Posterior vena cava (tissue), 2 donors: ENCODE results near the gene DBI. TPM values are rescaled to one million over a fixed set of nuclear protein-coding genes. Genes with fewer than 3 reads are reported as not detected.
A peak's percentile ranks its signal among the peaks of the same experiment; 100 is the strongest.
"Not testable (repeated sequence)": the region's sequence is repeated elsewhere in the genome, so short reads cannot be mapped to it uniquely, and the experiment has no call there.

Experiments
- DNase-seq: peaks from one replicate; pipeline ENCODE4 v3.0.0-alpha.2; 2020; ENCODE audit warnings: low spot score
- intact Hi-C, 2 donors: fragments of 100-400 bp; cut with DNase I; formaldehyde crosslinking; loops; one replicate each; pipeline versions ENCODE4 v1.14.1 to v1.14.2; 2022 to 2023
- total RNA-seq, 2 donors: library from RNA; stranded (reverse); fragmentation: NEBNext Ultra II Directional; extraction: Animal tissue kit (Norgen Biotek cat#: 25700); gene quantifications; one replicate each; pipeline ENCODE4 v1.2.1, GENCODE V29; 2021
- donor health status: DM: yes; HTN: yes; CAD: no.
- donor health status: DM: yes; HTN: yes; CAD: no.

DBI gene
- total RNA-seq, 2 donors from 2014 or later: 56.6 to 63.1 TPM

DNA sequence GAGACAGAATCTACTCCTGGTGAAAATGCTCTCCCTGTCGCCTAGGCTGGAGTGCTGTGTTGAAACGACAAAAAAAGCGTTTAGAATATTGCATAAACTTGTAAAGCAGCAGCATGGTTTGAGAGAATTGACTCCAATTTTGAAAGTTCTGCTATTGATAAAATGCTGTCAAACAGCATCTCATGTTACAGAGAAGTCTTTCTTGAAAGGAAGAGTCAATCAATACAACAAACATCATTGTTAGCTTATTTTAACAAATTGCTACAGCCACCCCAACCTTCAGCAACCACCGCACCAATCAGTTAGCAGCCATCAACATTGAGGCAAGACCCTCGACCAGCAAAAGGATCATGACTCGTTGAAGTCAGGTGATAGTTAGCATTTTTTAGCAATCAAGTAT lies 7.0 kb upstream of the DBI start:
- intact Hi-C loops: no loop called here
- no peak for DNase-seq

DNA sequence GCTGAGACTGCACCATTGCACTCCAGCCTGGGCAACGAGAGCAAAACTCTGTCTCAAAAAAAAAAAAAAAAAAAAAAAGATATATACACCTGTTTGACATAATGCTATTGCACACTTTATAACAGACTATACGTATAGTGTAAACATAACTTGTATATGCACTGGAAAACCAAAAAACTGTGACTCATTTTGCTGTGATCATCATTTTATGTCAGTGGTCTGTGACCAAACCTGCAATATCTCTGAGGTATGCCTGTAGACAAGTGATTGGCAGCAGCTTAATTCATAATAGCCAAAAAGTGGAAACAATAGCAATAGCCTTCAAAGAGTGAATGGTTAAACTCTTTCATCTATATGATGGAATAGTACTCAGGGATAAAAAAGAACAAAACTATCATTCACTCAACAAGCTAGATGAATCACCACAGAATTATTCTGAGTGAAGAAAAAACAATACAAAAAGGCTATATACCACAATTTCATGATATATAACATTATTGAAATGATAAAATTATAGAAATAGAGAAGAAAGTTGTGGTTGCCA lies 6.3 kb upstream of the DBI start:
- intact Hi-C loops: no loop called here
- no peak for DNase-seq

DNA sequence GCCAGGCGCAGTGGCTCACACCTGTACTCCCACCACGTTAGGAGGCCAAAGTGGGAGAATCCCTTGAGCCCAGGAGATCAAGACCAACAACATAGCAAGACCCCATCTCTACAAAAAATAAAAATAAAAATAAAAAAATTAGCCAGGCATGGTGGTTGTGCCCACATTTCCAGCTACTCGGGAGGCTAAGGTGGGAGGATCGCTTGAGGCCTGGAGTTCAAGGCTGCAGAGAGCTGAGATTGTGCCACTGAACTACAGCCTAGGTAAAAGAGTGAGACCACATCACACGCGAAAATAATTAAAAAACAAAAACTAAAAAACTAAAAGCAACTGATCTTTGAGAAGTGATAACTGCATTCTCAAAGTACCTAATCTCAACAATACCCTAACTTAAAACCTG lies 2.0 kb upstream of the DBI start:
- intact Hi-C loops: no loop called here
- no peak for DNase-seq

DNA sequence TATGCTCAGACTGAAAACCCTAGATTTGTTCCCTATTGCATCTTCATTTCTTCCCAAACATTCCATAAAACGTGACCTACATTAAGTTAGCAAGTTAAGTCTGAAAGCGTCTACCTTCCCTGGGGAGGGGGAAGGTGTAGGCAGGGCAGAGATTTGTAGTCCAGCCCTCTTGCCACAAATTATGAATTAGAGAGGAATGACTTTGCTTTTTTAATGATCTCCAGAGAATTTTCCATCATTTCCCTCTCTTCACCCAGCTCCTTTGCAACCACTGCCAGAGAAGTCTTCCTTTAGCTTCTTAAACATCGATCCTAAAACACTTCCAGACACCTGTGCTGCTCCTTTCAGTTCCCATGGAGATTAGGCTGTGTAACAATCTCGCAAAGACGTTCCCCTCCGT lies 1.3 kb upstream of the DBI start:
- intact Hi-C loops: no loop called here
- DNase-seq: no peak

DNA sequence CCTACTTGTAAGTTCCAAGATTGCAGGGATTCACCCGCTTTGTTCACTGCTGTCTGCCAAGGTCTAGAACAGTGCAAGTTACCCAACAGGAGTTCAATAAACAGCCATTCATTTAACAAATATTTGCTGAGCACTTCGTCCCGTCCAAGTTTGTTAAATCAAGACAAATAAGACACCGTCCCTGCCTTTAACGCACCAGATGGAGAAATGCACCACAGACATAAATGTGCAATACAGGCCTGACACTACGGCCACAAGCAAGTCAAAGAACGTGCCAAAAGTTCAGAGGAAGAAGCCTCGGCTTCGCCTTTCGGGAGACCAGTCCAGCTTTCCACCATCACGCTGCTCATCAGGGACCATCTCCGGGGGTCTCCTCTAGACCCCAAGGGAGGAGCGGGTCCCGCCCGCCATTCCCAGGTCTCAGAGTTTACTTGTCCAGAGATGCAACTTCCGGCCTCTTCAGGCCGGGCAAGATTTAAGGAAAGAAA lies 572 bp upstream of the DBI start:
- intact Hi-C loops: no loop called here
- DNase-seq: no peak

DNA sequence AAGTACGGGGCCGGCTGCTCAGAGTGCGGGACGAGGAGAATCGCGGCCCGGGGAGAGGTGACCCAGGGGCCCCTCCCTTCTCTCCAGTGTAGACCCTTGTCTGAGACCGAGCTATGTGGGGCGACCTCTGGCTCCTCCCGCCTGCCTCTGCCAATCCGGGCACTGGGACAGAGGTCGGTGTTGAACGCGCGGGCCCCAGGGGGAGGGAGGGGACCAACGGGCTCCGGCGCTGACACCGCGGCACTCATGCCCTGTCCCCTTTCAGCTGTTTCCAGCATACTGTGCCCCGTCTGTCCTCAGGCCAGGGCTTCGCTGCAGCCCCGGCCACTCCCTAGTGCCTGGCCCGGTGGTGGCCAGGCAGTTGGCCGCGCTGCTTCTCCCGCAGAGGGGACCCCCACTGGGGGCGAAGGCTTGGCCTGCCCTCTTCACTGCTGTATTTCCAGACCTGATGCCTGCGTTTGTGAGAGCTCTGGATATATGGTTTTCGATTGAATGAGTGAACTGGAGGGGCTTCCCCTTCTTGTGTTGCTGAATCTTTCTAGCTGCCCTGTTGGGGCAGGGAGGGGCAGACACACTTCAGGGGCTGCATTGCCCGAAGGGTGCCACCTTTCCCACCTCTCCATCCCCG lies 809 bp downstream of the DBI start:
- DNase-seq: peak; percentile 85
- intact Hi-C loops: no loop called here

DNA sequence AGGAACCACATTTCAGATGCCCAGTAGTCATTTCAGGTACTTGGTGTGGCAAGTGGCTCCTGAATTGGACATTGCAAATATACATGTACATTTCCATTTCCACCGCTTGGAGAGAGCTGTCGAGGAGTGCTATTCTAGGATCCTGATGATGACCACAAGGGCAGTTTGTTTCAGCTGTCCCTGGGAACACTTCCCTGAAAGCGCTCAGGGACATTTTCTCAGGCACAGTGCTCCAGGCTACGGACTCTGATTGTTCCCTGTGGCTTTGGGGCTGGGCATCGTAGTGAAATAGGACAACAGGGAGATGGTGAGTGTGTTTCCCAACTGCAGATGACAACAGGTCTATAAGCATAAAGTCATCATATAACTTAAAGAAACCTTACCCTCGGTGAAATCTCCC lies 3.1 kb downstream of the DBI start:
- intact Hi-C loops: no loop called here
- no peak for DNase-seq

DNA sequence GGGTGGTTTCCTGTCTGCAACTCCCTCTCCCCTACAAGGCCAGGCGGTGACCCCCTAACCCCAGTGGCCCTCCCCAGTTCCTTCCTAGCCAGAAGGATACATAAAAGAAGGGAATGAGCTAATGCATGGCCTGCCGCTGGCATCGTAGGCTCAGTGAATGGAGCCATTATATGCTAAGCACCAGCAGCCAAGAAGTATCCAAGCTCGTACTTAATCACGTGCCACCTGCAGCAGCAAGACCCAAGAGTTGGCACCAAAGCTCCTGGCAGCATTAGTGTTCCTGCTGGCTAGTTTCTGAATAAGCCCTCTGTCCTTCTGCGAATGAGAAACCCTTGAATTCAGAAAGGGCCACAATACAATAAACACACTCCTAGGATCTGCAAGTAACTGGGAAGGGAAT lies 4.3 kb downstream of the DBI start:
- intact Hi-C loops: no loop called here
- DNase-seq: no peak

DNA sequence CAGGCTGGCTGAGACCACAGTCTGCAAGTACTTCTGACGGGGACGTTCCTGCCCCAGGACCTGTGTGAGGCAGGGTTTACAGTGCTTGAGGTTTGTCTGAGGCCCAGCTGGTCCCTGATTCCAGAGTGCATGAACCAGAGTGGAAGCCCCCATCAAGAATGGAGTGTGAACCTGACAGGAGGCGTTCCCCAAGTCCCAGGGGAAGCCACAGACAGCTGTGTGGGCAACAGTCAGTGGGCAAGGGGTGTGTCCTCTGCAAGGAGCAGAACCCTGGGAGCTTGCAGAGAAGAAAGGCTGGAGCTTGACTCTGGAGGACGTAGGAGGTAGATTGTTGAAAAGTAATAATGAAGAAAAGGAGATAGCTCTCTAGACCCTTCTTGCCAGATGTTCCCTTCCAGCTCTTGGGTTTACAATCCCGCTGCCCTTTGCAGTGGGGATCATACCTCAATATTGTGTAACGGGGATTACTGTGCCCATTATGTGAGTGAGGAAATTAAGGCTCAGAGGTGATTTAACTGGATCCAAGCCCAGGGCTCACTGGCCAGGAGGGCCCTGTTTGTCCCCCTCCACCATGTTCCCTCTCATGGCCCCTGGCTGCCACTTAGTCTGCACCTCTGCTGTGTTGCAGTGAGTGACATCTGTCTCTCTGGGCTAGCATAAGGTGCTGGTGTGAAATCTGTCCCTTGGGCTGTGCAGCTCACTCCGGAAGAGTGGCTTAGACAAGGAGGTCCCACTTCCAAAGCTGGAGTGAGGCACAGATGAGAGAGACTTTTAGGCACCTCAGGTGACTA lies 6.2 kb downstream of the DBI start:
- intact Hi-C loops: no loop called here

DNA sequence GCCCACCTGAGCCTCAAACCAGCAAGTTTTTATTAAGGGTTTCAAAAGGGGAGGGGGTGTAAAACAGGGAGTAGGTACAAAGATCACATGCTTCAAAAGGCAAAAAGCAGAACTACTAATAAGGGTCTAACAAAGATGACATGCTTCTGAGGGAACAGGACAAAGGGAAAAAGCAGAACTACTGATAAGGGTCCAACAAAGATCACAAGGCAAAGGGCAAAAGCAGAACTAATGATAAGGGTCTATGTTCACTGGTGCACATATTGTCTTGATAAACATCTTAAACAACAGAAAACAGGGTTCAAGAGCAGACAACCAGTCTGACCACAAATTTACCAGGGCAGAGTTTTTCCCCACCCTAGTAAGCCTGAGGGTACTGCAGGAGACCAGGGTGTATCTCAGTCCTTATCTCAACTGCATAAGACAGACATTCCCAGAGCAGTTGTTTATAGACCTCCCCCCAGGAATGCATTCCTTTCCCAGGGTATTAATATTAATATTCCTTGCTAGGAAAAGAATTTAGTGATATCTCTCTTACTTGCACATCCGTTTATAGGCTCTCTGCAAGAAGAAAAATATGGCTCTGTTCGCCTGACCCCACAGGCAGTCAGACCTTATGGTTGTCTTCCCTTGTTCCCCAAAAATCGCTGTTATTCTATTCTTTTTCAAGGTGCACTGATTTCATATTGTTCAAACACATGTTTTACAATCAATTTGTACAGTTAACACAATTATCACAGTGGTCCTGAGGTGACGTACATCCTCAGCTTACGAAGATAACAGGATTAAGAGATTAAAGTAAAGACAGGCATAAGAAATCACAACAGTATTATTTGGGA lies 7.3 kb downstream of the DBI start:
- DNase-seq, intact Hi-C loops: not testable (repeated sequence)

More for the DNA sequence above, 6.2 kb downstream of the DBI start:
- DNase-seq: no peak

DNA sequence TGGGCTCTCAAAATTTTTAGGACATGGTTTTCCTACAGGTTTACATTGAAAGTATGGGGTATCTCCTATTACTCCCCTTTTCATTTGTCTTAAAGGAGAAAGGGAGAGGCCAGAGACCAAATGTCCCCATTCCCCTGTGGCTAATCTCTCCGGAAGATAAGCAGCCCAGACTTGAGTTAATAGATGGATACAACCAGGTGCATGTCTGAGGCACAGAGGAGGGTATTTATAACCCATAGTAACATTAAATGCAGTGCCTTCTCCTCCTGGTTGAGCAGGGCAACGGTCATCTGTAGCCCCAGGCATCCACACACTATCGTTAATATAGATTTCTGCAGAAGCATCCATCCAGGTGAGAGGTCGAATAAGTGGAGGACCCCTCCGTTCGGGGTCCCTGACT lies 9.6 kb downstream of the DBI start:
- DNase-seq, intact Hi-C loops: not testable (repeated sequence)

DNA sequence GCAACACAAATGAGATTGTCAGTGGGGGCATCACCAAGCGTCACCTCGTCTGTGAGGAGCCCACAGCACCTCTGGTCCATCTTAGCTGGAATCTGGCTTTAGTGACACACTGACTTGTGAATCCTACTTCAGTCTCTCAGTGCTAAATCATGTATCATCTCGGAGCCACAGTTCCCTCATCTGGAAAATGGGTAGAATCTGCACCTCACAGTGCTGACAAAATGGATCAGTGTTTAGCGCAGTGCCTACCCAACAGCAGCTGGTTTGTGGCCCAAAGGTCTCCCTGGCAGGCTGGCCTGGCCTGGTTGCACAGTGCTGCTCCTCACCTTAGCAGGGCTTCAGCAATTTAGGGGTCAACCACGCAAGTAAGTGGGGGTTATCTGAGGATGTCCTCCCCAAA lies 10.0 kb downstream of the DBI start:
- DNase-seq: no peak

DNA sequence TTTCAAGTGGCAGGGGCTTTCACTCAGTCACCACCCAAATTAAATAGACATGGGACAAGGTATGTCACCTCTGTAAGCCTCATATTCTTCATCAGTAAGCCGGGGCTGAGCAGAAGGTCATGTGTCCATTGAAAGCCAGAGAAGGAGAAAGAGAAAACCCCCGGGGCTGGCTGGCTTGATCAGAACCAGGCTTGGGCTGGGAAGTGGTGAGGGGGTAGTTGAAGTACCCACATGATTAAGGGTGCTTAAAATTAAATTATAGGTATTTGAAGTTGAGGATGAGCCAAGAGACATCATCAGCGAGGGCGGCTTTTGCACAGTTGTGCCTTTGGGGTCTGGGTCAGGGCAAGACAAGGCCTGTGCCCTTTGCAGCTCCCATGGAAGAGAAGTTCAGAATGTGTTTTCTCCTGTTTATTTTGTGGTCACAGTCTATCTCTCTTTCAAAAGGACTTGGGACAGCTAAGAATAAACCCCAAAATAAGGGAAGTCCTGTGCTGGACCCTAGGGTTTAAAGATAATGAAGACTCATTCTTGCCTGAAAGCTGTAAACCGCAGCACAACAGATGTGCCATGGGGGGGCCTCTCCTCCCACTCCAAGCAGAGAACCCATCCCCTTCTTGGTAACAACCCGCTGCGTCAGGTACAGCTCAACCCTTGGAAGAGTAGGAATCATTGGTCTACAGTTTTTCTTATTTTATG lies 10.7 kb downstream of the DBI start:
- intact Hi-C loops: loop anchor here in 1 of 2 donors (1.0 kb wide), 1 partner anchor 23 kb away; no protein-coding TSS in a partner anchor
- DNase-seq: no peak

More for the DNA sequence above, 10.0 kb downstream of the DBI start:
- intact Hi-C loops: loop anchor here in 1 of 2 donors (1.0 kb wide), 1 partner anchor 23 kb away; no protein-coding TSS in a partner anchor

DNA sequence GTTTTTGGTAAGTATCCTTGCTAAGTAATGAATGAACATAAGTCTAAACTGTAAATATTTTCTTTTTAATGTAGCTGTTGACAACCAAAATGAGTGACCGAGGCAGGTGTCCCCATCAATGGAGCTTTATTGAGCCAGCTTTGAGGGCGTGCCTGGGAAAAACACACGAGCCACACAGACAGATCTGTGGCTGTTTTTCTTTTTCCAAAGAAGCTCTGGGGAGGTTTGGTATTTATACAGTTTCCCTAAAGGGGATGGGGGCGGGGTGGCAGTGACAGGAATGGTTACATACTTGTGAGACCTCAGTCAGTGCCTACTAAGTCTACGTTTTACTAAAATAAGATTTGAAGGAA lies 11.2 kb downstream of the DBI start:
- no peak for DNase-seq
- intact Hi-C loops: loop anchor here in 1 of 2 donors (1.0 kb wide), 1 partner anchor 22 kb away; no protein-coding TSS in a partner anchor

DNA sequence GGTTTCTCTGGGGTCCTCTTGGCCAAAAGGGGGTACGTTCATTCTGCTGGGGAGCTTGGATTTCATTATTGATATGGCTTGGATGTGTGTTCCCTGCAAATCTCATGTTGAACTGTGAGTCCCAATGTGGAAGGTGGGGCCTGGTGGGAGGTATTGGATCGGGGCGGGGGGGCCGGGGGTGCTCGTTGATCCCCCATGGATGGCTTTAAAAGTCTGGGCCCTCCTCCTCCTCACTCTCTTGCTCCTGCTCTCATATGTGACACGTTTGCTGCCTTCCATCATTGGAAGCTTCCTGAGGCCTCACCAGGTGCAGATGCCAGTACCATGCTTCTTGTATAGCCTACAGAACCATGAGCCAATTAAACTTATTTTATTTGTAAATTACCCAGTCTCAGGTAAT lies 11.8 kb downstream of the DBI start:
- intact Hi-C loops: no loop called here
- no peak for DNase-seq

DNA sequence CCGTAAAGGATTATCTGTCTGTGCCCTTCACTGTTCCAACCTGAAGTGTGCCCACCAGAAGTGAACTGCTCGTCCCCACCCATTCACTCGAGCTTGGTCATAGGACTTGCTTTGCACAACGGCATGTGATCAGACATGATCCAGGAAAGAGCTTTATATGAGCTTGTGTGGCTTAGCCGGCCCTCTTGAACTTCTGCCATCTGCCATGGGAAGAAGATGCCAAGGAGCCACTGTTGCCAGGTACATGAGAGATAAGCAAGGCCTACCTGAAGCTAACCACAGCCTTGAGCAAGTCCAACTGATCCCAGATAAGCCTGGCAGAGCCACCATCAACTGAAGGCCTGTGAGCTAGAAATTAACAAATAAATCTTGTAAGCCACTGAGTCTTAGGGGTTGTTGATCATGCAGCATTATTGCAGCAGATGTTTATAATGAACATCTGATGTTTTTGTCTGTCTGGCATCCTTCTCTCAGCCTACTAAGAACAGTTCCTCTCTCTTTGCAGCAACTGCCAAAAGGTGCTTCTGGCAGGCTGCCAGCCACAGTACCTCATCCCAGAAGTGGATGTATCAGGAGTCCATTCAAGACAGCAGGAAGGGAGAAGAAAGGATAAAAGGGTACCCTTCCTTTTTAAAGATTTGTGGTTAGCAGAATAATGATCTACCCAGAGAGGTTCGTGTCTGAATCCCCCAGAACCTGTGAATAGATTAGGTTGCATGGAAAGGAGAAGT lies 16.8 kb downstream of the DBI start:
- no peak for DNase-seq
- intact Hi-C loops: no loop called here

DNA sequence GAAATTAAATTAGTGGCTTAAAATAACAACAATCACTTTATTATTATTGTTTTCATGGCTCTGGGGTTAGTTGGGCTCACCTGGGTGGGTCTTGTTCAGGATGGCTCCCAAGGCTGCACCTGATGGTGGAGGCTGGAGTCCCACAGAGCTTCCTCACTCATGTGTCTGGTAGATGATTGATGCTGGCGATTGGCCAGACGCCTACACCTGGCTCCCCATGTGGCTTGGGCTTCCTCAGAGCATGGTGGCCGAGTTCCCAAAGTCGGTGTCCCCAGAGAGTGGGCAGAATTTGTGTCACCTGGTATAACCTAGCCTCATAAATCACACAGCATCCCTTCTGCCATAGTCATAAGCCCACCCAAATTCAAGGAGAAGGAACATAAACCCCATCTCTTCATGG lies 18.2 kb downstream of the DBI start:
- intact Hi-C loops: no loop called here

DNA sequence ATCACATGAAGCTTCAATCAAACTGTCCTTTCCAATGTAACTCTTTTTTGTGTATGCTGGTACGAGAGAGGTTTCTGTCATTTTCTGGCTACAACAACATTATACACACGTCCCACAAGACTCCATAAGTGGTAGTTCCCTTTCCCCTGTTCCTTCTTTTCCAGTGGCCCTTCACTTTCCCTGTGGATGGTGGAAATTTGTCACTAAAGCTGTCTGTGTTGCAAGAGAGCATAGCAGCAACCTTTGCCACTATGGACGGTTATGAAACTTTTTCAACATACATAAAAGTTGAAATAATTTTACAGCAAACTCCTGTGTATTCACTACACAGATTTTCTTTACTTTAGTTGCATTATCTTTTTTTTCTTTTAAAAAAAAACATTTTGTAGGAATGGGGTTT lies 18.7 kb downstream of the DBI start:
- DNase-seq: no peak

More for the DNA sequence above, 18.2 kb downstream of the DBI start:
- DNase-seq: no peak

More for the DNA sequence above, 18.7 kb downstream of the DBI start:
- intact Hi-C loops: no loop called here
